ENCODE data around the gene TACR2. TPM values are rescaled to one million over a fixed set of nuclear protein-coding genes. Genes with fewer than 3 reads are reported as not detected.

TACR2 gene
- total RNA-seq, 1 experiment from 2014 or later = 0.26 TPM

- no peak overlapping the region for H3K4me3 Mint-ChIP-seq (ENCODE audit: low read depth, unreplicated experiment)
- intact Hi-C loops (cut with micrococcal nuclease; ENCODE audit: unreplicated experiment) = no loop called here
- BruUV-seq (replicated peaks) = TSS peak; percentile 81
- H3K9me3 Mint-ChIP-seq (ENCODE audit: low read depth, unreplicated experiment) = no peaks in the 10 kb centered on the region
- no peaks in the 10 kb centered on the region for H3K27me3 Mint-ChIP-seq (ENCODE audit: unreplicated experiment)
- DNase-seq = no peak
- peaks cover 4% of the 10 kb centered on the region for H3K4me1 Mint-ChIP-seq (ENCODE audit: low read depth, unreplicated experiment)
- no peak overlapping the region for H3K27ac Mint-ChIP-seq (ENCODE audit: unreplicated experiment)
- no peak for TF ChIP-seq CTCF (IDR thresholded peaks at IDR 0.05; ENCODE audit: unreplicated experiment)
- CTCF ChIA-PET = no interaction called here
- H3K36me3 Mint-ChIP-seq (ENCODE audit: insufficient read depth, unreplicated experiment) = peaks cover 36% of the 10 kb centered on the region
Measured at GRCh38 chr10:69401416-69401815, 15.3 kb downstream of the TACR2 start.

- no peak overlapping the region for H3K27ac Mint-ChIP-seq (ENCODE audit: unreplicated experiment)
Measured at GRCh38 chr10:69400936-69401335, 15.8 kb downstream of the TACR2 start.

GRCh38 chr10:69398466-69398865, 18.3 kb downstream of the TACR2 start:
- no peak overlapping the region for H3K4me3 Mint-ChIP-seq (ENCODE audit: low read depth, unreplicated experiment)

More at GRCh38 chr10:69400936-69401335, 15.8 kb downstream of the TACR2 start:
- peaks cover 31% of the 10 kb centered on the region for H3K36me3 Mint-ChIP-seq (ENCODE audit: insufficient read depth, unreplicated experiment)
- TF ChIP-seq CTCF (IDR thresholded peaks at IDR 0.05; ENCODE audit: unreplicated experiment) = no peak
- CTCF ChIA-PET = interaction anchor here (0.7 kb wide), 1 partner anchor 23 kb away, joined by 3 read pairs; no protein-coding TSS in a partner anchor
- H3K9me3 Mint-ChIP-seq (ENCODE audit: low read depth, unreplicated experiment) = no peaks in the 10 kb centered on the region
- no peak overlapping the region for H3K4me3 Mint-ChIP-seq (ENCODE audit: low read depth, unreplicated experiment)
- no TSS peak for BruUV-seq (replicated peaks)
- intact Hi-C loops (cut with micrococcal nuclease; ENCODE audit: unreplicated experiment) = no loop called here
- no peaks in the 10 kb centered on the region for H3K27me3 Mint-ChIP-seq (ENCODE audit: unreplicated experiment)
- no peaks in the 10 kb centered on the region for H3K4me1 Mint-ChIP-seq (ENCODE audit: low read depth, unreplicated experiment)
- DNase-seq = no peak

GRCh38 chr10:69397972-69398371, 18.7 kb downstream of the TACR2 start:
- Mint-ChIP-seq H3K27ac (ENCODE audit: unreplicated experiment) (no peak overlapping the region), H3K4me3 (ENCODE audit: low read depth, unreplicated experiment) (no peak overlapping the region), H3K27me3 (ENCODE audit: unreplicated experiment) (no peaks in the 10 kb centered on the region), H3K36me3 (ENCODE audit: insufficient read depth, unreplicated experiment) (peaks cover 42% of the 10 kb centered on the region), H3K9me3 (ENCODE audit: low read depth, unreplicated experiment) (no peaks in the 10 kb centered on the region), H3K4me1 (ENCODE audit: low read depth, unreplicated experiment) (no peaks in the 10 kb centered on the region)
- intact Hi-C loops (cut with micrococcal nuclease; ENCODE audit: unreplicated experiment) = loop anchor here (10.0 kb wide), 1 partner anchor 133 kb away; no protein-coding TSS in a partner anchor
- CTCF ChIA-PET = no interaction called here
- no peak for DNase-seq
- TF ChIP-seq CTCF (IDR thresholded peaks at IDR 0.05; ENCODE audit: unreplicated experiment) = no peak
- no TSS peak for BruUV-seq (replicated peaks)

More at GRCh38 chr10:69398466-69398865, 18.3 kb downstream of the TACR2 start:
- BruUV-seq (replicated peaks) = no TSS peak
- DNase-seq = no peak
- intact Hi-C loops (cut with micrococcal nuclease; ENCODE audit: unreplicated experiment) = loop anchor here (10.0 kb wide), 1 partner anchor 134 kb away; no protein-coding TSS in a partner anchor
- no peak for TF ChIP-seq CTCF (IDR thresholded peaks at IDR 0.05; ENCODE audit: unreplicated experiment)
- no peaks in the 10 kb centered on the region for H3K27me3 Mint-ChIP-seq (ENCODE audit: unreplicated experiment)
- no peak overlapping the region for H3K27ac Mint-ChIP-seq (ENCODE audit: unreplicated experiment)
- no peaks in the 10 kb centered on the region for H3K9me3 Mint-ChIP-seq (ENCODE audit: low read depth, unreplicated experiment)
- no peaks in the 10 kb centered on the region for H3K4me1 Mint-ChIP-seq (ENCODE audit: low read depth, unreplicated experiment)
- H3K36me3 Mint-ChIP-seq (ENCODE audit: insufficient read depth, unreplicated experiment) = peaks cover 41% of the 10 kb centered on the region
- CTCF ChIA-PET = interaction anchor here (0.9 kb wide), 1 partner anchor 10 kb away, joined by 4 read pairs; no protein-coding TSS in a partner anchor

All from Calu3 (cell line).